ENCODE data around the gene ARHGAP24. TPM values are rescaled to one million over a fixed set of nuclear protein-coding genes. Genes with fewer than 3 reads are reported as not detected.

Gene ARHGAP24
- total and polyA plus RNA-seq, 3 experiments from 2014 or later = not detected

- H3K9me3 ChIP-seq (ENCODE audit: low read length) = no peaks in the 10 kb centered on the region
- H3K9me3 Mint-ChIP-seq = peaks cover 0 to 3% (median 2%) of the 10 kb centered on the region in 5 donors
- H3K4me3 ChIP-seq (ENCODE audit: low read length) = no peak overlapping the region
- H3K36me3 Mint-ChIP-seq = no peaks in the 10 kb centered on the region
- no peaks in the 10 kb centered on the region for H3K36me3 ChIP-seq (ENCODE audit: insufficient read depth, low read length)
- no peaks in the 10 kb centered on the region for H3K27me3 ChIP-seq (ENCODE audit: insufficient read depth, low read length, poor library complexity, severe bottlenecking)
- H3K4me1 ChIP-seq (ENCODE audit: insufficient read depth, low read length) = no peaks in the 10 kb centered on the region
- no peak overlapping the region for H3K27ac ChIP-seq (ENCODE audit: low read depth, low read length)
- DNase-seq = no peak
- H3K27me3 Mint-ChIP-seq = no peaks in the 10 kb centered on the region
- ChIA-PET CTCF (no interaction called here), POLR2A (no interaction called here)
- H3K27ac Mint-ChIP-seq = no peak overlapping the region
- H3K4me1 Mint-ChIP-seq = no peaks in the 10 kb centered on the region
- no peak overlapping the region for H3K4me3 Mint-ChIP-seq
These were observed 391.6 kb downstream of the ARHGAP24 start for GRCh38 chr4:85866508-85866907.

- Mint-ChIP-seq H3K27me3 (no peaks in the 10 kb centered on the region), H3K36me3 (no peaks in the 10 kb centered on the region), H3K9me3 (peaks cover 0 to 3% (median 2%) of the 10 kb centered on the region in 5 donors), H3K27ac (no peak overlapping the region), H3K4me3 (no peak overlapping the region), H3K4me1 (no peaks in the 10 kb centered on the region)
- no peaks in the 10 kb centered on the region for H3K9me3 ChIP-seq (ENCODE audit: low read length)
- DNase-seq = no peak
- CTCF ChIA-PET = no interaction called here
- no peak overlapping the region for H3K27ac ChIP-seq (ENCODE audit: low read depth, low read length)
- no peaks in the 10 kb centered on the region for H3K27me3 ChIP-seq (ENCODE audit: insufficient read depth, low read length, poor library complexity, severe bottlenecking)
- no peak overlapping the region for H3K4me3 ChIP-seq (ENCODE audit: low read length)
- no peaks in the 10 kb centered on the region for H3K36me3 ChIP-seq (ENCODE audit: insufficient read depth, low read length)
- no peaks in the 10 kb centered on the region for H3K4me1 ChIP-seq (ENCODE audit: insufficient read depth, low read length)
- POLR2A ChIA-PET = no interaction called here
These were observed 392.3 kb downstream of the ARHGAP24 start for GRCh38 chr4:85867271-85867670.

GRCh38 chr4:85869181-85869580 lies 394.2 kb downstream of the ARHGAP24 start:
- H3K4me1 Mint-ChIP-seq = no peaks in the 10 kb centered on the region
- H3K27me3 Mint-ChIP-seq = no peaks in the 10 kb centered on the region
- no peaks in the 10 kb centered on the region for H3K9me3 ChIP-seq (ENCODE audit: low read length)
- no peaks in the 10 kb centered on the region for H3K36me3 ChIP-seq (ENCODE audit: insufficient read depth, low read length)
- no peak overlapping the region for H3K27ac ChIP-seq (ENCODE audit: low read depth, low read length)
- H3K36me3 Mint-ChIP-seq = no peaks in the 10 kb centered on the region
- no peaks in the 10 kb centered on the region for H3K27me3 ChIP-seq (ENCODE audit: insufficient read depth, low read length, poor library complexity, severe bottlenecking)
- H3K9me3 Mint-ChIP-seq = peaks cover 0 to 3% (median 2%) of the 10 kb centered on the region in 5 donors
- no peak overlapping the region for H3K4me3 Mint-ChIP-seq
- H3K4me3 ChIP-seq (ENCODE audit: low read length) = no peak overlapping the region
- H3K27ac Mint-ChIP-seq = no peak overlapping the region
- POLR2A ChIA-PET = no interaction called here
- no peak for DNase-seq
- no peaks in the 10 kb centered on the region for H3K4me1 ChIP-seq (ENCODE audit: insufficient read depth, low read length)
- CTCF ChIA-PET = no interaction called here

GRCh38 chr4:85870298-85871083 lies 395.5 kb downstream of the ARHGAP24 start:
- Mint-ChIP-seq H3K27ac (no peak overlapping the region), H3K27me3 (no peaks in the 10 kb centered on the region), H3K4me3 (no peak overlapping the region), H3K4me1 (no peaks in the 10 kb centered on the region), H3K36me3 (no peaks in the 10 kb centered on the region), H3K9me3 (peaks cover 0 to 3% (median 0%) of the 10 kb centered on the region in 5 donors)
- no peak overlapping the region for H3K4me3 ChIP-seq (ENCODE audit: low read length)
- ChIA-PET POLR2A (no interaction called here), CTCF (no interaction called here)
- H3K36me3 ChIP-seq (ENCODE audit: insufficient read depth, low read length) = no peaks in the 10 kb centered on the region
- H3K4me1 ChIP-seq (ENCODE audit: insufficient read depth, low read length) = no peaks in the 10 kb centered on the region
- H3K27me3 ChIP-seq (ENCODE audit: insufficient read depth, low read length, poor library complexity, severe bottlenecking) = no peaks in the 10 kb centered on the region
- no peak for DNase-seq
- no peak overlapping the region for H3K27ac ChIP-seq (ENCODE audit: low read depth, low read length)
- no peaks in the 10 kb centered on the region for H3K9me3 ChIP-seq (ENCODE audit: low read length)

GRCh38 chr4:85873566-85873965 lies 398.6 kb downstream of the ARHGAP24 start:
- Mint-ChIP-seq H3K36me3 (no peaks in the 10 kb centered on the region), H3K27me3 (no peaks in the 10 kb centered on the region), H3K27ac (no peak overlapping the region)

GRCh38 chr4:85879518-85879917 lies 404.6 kb downstream of the ARHGAP24 start:
- no peak for DNase-seq
- Mint-ChIP-seq H3K27ac (no peak overlapping the region), H3K4me1 (no peaks in the 10 kb centered on the region), H3K36me3 (no peaks in the 10 kb centered on the region), H3K27me3 (no peaks in the 10 kb centered on the region), H3K4me3 (no peak overlapping the region), H3K9me3 (peaks cover 0 to 15% (median 0%) of the 10 kb centered on the region in 5 donors)
- no peaks in the 10 kb centered on the region for H3K9me3 ChIP-seq (ENCODE audit: low read length)
- H3K36me3 ChIP-seq (ENCODE audit: insufficient read depth, low read length) = no peaks in the 10 kb centered on the region
- no peaks in the 10 kb centered on the region for H3K27me3 ChIP-seq (ENCODE audit: insufficient read depth, low read length, poor library complexity, severe bottlenecking)
- POLR2A ChIA-PET = no interaction called here
- no peaks in the 10 kb centered on the region for H3K4me1 ChIP-seq (ENCODE audit: insufficient read depth, low read length)
- H3K4me3 ChIP-seq (ENCODE audit: low read length) = no peak overlapping the region
- CTCF ChIA-PET = no interaction called here
- H3K27ac ChIP-seq (ENCODE audit: low read depth, low read length) = no peak overlapping the region

More at GRCh38 chr4:85873566-85873965, 398.6 kb downstream of the ARHGAP24 start:
- CTCF ChIA-PET = no interaction called here
- H3K4me1 Mint-ChIP-seq = no peaks in the 10 kb centered on the region
- Histone ChIP-seq H3K27me3 (ENCODE audit: insufficient read depth, low read length, poor library complexity, severe bottlenecking) (no peaks in the 10 kb centered on the region), H3K36me3 (ENCODE audit: insufficient read depth, low read length) (no peaks in the 10 kb centered on the region), H3K4me3 (ENCODE audit: low read length) (no peak overlapping the region), H3K27ac (ENCODE audit: low read depth, low read length) (no peak overlapping the region), H3K4me1 (ENCODE audit: insufficient read depth, low read length) (no peaks in the 10 kb centered on the region), H3K9me3 (ENCODE audit: low read length) (no peaks in the 10 kb centered on the region)
- peaks cover 0 to 5% (median 0%) of the 10 kb centered on the region in 5 donors for H3K9me3 Mint-ChIP-seq
- no peak for DNase-seq
- POLR2A ChIA-PET = no interaction called here
- H3K4me3 Mint-ChIP-seq = no peak overlapping the region

- peaks cover 0 to 16% (median 0%) of the 10 kb centered on the region in 5 donors for H3K9me3 Mint-ChIP-seq
- no peaks in the 10 kb centered on the region for H3K27me3 ChIP-seq (ENCODE audit: insufficient read depth, low read length, poor library complexity, severe bottlenecking)
- H3K4me3 ChIP-seq (ENCODE audit: low read length) = no peak overlapping the region
- no peak overlapping the region for H3K27ac Mint-ChIP-seq
- no peaks in the 10 kb centered on the region for H3K9me3 ChIP-seq (ENCODE audit: low read length)
- H3K27ac ChIP-seq (ENCODE audit: low read depth, low read length) = no peak overlapping the region
- no peaks in the 10 kb centered on the region for H3K36me3 ChIP-seq (ENCODE audit: insufficient read depth, low read length)
- no peaks in the 10 kb centered on the region for H3K36me3 Mint-ChIP-seq
- H3K4me3 Mint-ChIP-seq = no peak overlapping the region
- no peaks in the 10 kb centered on the region for H3K4me1 ChIP-seq (ENCODE audit: insufficient read depth, low read length)
- POLR2A ChIA-PET = no interaction called here
- no peak for DNase-seq
- CTCF ChIA-PET = no interaction called here
- no peaks in the 10 kb centered on the region for H3K4me1 Mint-ChIP-seq
- no peaks in the 10 kb centered on the region for H3K27me3 Mint-ChIP-seq
These were observed 408.2 kb downstream of the ARHGAP24 start for GRCh38 chr4:85883180-85883579.

GRCh38 chr4:85884251-85884650 lies 409.3 kb downstream of the ARHGAP24 start:
- no peaks in the 10 kb centered on the region for H3K4me1 Mint-ChIP-seq
- Histone ChIP-seq H3K36me3 (ENCODE audit: insufficient read depth, low read length) (no peaks in the 10 kb centered on the region), H3K4me3 (ENCODE audit: low read length) (no peak overlapping the region), H3K27ac (ENCODE audit: low read depth, low read length) (no peak overlapping the region), H3K27me3 (ENCODE audit: insufficient read depth, low read length, poor library complexity, severe bottlenecking) (no peaks in the 10 kb centered on the region), H3K4me1 (ENCODE audit: insufficient read depth, low read length) (no peaks in the 10 kb centered on the region), H3K9me3 (ENCODE audit: low read length) (no peaks in the 10 kb centered on the region)
- no peak for DNase-seq
- no peak overlapping the region for H3K27ac Mint-ChIP-seq
- H3K4me3 Mint-ChIP-seq = no peak overlapping the region
- ChIA-PET CTCF (no interaction called here), POLR2A (no interaction called here)
- peaks cover 0 to 11% (median 0%) of the 10 kb centered on the region in 5 donors for H3K9me3 Mint-ChIP-seq
- H3K36me3 Mint-ChIP-seq = no peaks in the 10 kb centered on the region
- H3K27me3 Mint-ChIP-seq = no peaks in the 10 kb centered on the region
